Inflammatory macrophage (primary cell): ENCODE measurements around the gene ZSWIM9.
"Not testable (repeated sequence)": the region's sequence is repeated elsewhere in the genome, so short reads cannot be mapped to it uniquely, and the experiment has no call there.

Experiments used
- DNase-seq, 2 donors: peaks; one replicate each; pipeline ENCODE4 v3.0.0-alpha.2; 2020 to 2022

Gene ZSWIM9

GRCh38 chr19:48218997-48219396 lies 48.5 kb downstream of the ZSWIM9 start:
- DNase-seq, result no peak

DNA sequence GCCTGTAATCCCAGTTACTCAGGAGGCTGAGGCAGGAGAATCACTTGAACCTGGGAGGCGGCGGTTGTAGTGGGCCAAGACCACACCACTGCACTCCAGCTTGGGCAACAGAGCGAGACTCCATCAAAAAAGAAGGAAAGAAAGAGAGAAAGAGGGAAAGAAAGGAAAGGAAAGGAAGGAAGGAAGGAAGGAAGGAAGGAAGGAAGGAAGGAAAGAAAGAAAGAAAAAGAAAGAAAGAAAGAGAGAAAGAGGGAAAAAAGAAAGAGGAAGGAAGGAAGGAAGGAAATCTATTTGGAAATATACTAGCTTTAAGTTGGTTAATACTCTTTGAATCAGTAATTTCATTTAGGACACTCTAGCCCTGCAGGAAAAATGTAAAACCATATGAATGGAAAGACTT lies 50.3 kb downstream of the ZSWIM9 start:
- not testable (repeated sequence) for DNase-seq

GRCh38 chr19:48221628-48222027 lies 51.1 kb downstream of the ZSWIM9 start:
- no peak for DNase-seq

DNA sequence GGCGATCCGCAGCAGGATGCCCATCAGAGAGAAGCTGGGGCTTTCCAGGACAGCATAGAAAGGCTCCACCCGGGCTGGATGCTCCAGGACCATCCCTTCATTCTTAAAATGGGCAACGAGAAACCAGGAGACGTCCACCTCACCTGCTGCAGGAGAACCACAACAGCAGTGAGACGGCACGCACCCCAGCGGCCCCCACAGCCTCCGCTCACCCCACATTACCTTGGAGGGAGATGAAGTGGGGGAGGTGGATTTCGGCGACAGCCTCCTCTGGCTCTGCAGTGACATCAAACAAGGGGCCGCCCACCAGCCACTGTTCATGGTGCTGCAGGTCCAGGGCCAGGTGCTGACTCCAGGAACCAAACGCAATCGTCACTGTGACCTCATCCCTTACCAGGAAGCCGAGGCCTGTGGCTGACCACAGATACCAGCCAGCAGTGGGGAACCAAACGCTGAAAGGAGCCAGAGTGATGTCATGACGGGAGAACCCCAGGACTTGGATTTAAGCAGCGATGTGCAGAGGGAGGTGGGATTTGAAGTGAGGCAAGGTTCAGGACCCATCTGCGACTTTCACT lies 60.2 kb downstream of the ZSWIM9 start:
- DNase-seq, result no peak

DNA sequence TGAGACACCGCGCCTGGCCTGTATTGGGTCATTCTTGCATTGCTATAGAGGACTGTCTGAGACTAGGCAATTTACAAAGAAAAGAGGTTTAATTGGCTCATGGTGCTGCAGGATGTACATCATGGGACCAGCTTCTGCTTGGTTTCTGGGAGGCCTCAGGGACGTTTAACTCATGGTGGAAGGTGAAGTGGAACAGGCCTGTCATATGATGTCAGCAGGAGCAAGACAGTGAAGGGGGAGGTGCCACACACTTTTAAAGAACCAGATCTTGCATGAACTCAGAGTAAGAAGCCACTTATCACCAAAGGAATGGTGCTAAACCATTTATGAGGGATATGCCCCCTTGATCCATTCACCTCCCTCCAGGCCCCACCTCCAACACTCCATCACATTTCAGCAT lies 66.6 kb downstream of the ZSWIM9 start:
- DNase-seq, result peak; percentile 30 to 42

- no peak for DNase-seq
Observed at GRCh38 chr19:48239120-48239519, 68.6 kb downstream of the ZSWIM9 start.

DNA sequence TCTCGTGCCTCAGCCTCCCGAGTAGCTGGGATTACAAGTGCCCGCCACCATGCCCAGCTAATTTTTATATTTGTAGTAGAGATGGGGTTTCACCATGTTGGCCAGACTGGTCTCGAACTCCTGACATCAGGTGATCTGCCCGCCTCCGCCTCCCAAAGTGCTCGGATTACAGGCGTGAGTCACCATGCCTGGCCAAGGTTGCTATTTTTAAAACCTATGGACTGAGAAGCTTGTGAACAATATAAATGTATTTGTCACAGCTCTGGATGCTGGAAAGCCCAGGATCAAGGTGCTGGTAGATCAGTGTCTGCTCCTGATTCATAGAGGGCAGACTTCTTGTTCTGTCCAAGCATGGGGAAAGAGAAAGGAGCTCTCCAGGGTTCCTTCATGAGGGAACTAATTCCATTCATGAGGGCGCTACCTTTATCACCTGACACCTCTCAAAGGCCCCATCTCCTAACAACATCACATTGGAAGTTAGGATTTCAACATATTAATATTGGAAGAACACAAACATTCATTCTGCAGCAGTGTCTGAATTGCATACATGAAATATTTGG lies 69.2 kb downstream of the ZSWIM9 start:
- no peak for DNase-seq

GRCh38 chr19:48241771-48242170 lies 71.3 kb downstream of the ZSWIM9 start:
- DNase-seq, result not testable (repeated sequence)

DNA sequence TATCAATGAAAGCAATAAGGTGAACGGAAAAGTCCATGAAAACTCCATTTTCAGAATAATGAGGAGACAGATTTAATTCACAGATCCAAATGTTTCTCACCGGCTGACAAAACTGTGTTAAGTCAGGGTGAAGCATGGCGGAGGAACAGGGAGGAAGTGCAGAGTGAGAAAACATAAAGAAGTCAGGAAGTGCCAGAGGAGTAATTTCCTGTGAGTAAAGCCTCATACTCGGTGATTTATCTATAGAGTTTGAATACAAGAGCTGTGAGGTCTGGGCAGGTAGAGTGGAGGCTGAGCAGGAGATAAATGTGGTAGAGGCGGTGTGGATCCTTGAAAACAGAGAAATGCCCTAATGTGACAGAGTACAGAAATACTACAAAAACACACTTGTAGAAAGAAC lies 73.8 kb downstream of the ZSWIM9 start:
- peak; percentile 13 to 29 for DNase-seq

GRCh38 chr19:48246101-48246500 lies 75.6 kb downstream of the ZSWIM9 start:
- DNase-seq, result no peak

DNA sequence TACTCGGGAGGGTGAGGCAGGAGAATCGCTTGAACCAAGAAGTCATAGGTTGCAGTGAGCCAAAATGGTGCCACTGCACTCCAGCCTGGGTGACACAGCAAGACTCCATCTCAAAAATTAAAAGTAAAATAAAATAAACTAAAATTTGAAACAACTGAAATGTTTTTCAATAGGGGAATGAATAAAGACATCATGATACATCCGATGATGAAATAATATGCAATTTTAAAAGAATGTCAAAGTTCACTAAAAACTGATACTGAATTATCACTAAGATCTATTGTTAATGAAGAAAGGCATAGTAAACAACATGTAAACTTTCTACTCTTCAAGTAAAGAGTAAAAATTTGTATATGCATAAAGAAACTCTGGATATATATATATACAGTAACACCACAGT lies 76.7 kb downstream of the ZSWIM9 start:
- DNase-seq, result no peak
